HG03378 (cell line): ENCODE results near the gene EDN1.

ENCODE experiments used
- ATAC-seq: cut with Tn5 transposase; IDR thresholded peaks from one replicate; pipeline ENCODE4 v1.9.1; 2021; ENCODE audit warnings: mild to moderate bottlenecking, moderate library complexity; ENCODE audit not compliant: unreplicated experiment

Gene EDN1

GRCh38 chr6:12293931-12294807 lies 4.0 kb downstream of the EDN1 start:
- ATAC-seq = no peak

GRCh38 chr6:12294851-12295536 lies 4.8 kb downstream of the EDN1 start:
- ATAC-seq = no peak

GRCh38 chr6:12295558-12296254 lies 5.5 kb downstream of the EDN1 start:
- no peak for ATAC-seq

- no peak for ATAC-seq
Measured at GRCh38 chr6:12296255-12296573, 6.1 kb downstream of the EDN1 start.

- ATAC-seq = no peak
Measured at GRCh38 chr6:12296604-12297003, 6.4 kb downstream of the EDN1 start.

GRCh38 chr6:12297363-12298016 lies 7.3 kb downstream of the EDN1 start:
- no peak for ATAC-seq

GRCh38 chr6:12298017-12298978 lies 8.1 kb downstream of the EDN1 start:
- ATAC-seq = no peak

GRCh38 chr6:12298995-12299394 lies 8.8 kb downstream of the EDN1 start:
- no peak for ATAC-seq

GRCh38 chr6:12301018-12301417 lies 10.9 kb downstream of the EDN1 start:
- ATAC-seq = no peak

GRCh38 chr6:12304487-12304886 lies 14.3 kb downstream of the EDN1 start:
- ATAC-seq = no peak

- no peak for ATAC-seq
Measured at GRCh38 chr6:12309070-12309469, 18.9 kb downstream of the EDN1 start.

- no peak for ATAC-seq
Measured at GRCh38 chr6:12311106-12311505, 20.9 kb downstream of the EDN1 start.

GRCh38 chr6:12312736-12313135 lies 22.6 kb downstream of the EDN1 start:
- no peak for ATAC-seq

GRCh38 chr6:12313306-12313991 lies 23.3 kb downstream of the EDN1 start:
- ATAC-seq = no peak

- no peak for ATAC-seq
Measured at GRCh38 chr6:12313992-12314589, 23.9 kb downstream of the EDN1 start.

- ATAC-seq = no peak
Measured at GRCh38 chr6:12314751-12315150, 24.6 kb downstream of the EDN1 start.

- ATAC-seq = no peak
Measured at GRCh38 chr6:12315292-12316081, 25.3 kb downstream of the EDN1 start.

GRCh38 chr6:12318749-12319148 lies 28.6 kb downstream of the EDN1 start:
- no peak for ATAC-seq
